Neural cell (in vitro differentiated cells): Measurements from ENCODE around the gene TBC1D5. TPM values are rescaled to one million over a fixed set of nuclear protein-coding genes. Genes with fewer than 3 reads are reported as not detected.

Experiments used
- H2AFZ ChIP-seq: fragments of 200-600, 300-800 bp; sonication (generic), shearing (Covaris generic); 2 replicates; pipeline ENCODE4 v1.6.0; 2014; ENCODE audit warnings: low read depth, mild to moderate bottlenecking, antibody characterized with exemption, low read length, moderate library complexity
- H3F3A ChIP-seq: fragments of 200-600 bp; shearing (Covaris generic); 2 replicates; pipeline ENCODE4 v1.6.1; 2016; ENCODE audit warnings: mild to moderate bottlenecking, moderate library complexity, mixed read lengths, antibody characterized with exemption, low read length; ENCODE audit not compliant: insufficient read depth, poor library complexity, severe bottlenecking
- H3K27ac ChIP-seq: fragments of 200-600, 300-800 bp; sonication (generic), shearing (Covaris generic); 2 replicates; pipeline ENCODE4 v1.5.1; 2014; ENCODE audit warnings: mild to moderate bottlenecking, low read length, moderate library complexity
- H3K27me3 ChIP-seq: fragments of 300-800, 200-600 bp; sonication (generic), shearing (Covaris generic); 2 replicates; pipeline ENCODE4 v1.6.0; 2014; ENCODE audit warnings: mild to moderate bottlenecking, low read depth, low read length, moderate library complexity; ENCODE audit not compliant: insufficient read depth
- H3K36me3 ChIP-seq: fragments of 300-800, 200-600 bp; sonication (generic), shearing (Covaris generic); 2 replicates; pipeline ENCODE4 v1.5.1; 2014; ENCODE audit warnings: mild to moderate bottlenecking, antibody characterized with exemption, low read length, moderate library complexity; ENCODE audit not compliant: insufficient read depth
- H3K4me2 ChIP-seq: fragments of 300-800, 200-600 bp; sonication (generic), shearing (Covaris generic); 2 replicates; pipeline ENCODE4 v1.6.0; 2014; ENCODE audit warnings: mild to moderate bottlenecking, low read length
- H3K4me3 ChIP-seq: fragments of 300-800, 200-600 bp; sonication (generic), shearing (Covaris generic); 2 replicates; pipeline ENCODE4 v1.5.1; 2014; ENCODE audit warnings: mild to moderate bottlenecking, low read length, moderate library complexity
- H3K79me2 ChIP-seq: fragments of 200-600 bp; shearing (Covaris generic); replicated peaks from 2 replicates; pipeline ENCODE4 v1.6.0; 2014; ENCODE audit warnings: mild to moderate bottlenecking, low read length, moderate library complexity; ENCODE audit not compliant: insufficient read depth
- H3K9ac ChIP-seq: fragments of 300-800, 200-600 bp; sonication (generic), shearing (Covaris generic); 2 replicates; pipeline ENCODE4 v1.6.1; 2016; ENCODE audit warnings: mild to moderate bottlenecking, low read length, mixed read lengths
- H3K9me2 ChIP-seq: fragments of 200-600 bp; shearing (Covaris generic); 2 replicates; pipeline ENCODE4 v1.6.1; 2016; ENCODE audit warnings: mild to moderate bottlenecking, low read length, mixed read lengths; ENCODE audit not compliant: insufficient read depth
- H3K9me3 ChIP-seq: fragments of 200-600, 300-800 bp; sonication (generic), shearing (Covaris generic); 2 replicates; pipeline ENCODE4 v1.6.1; 2016; ENCODE audit warnings: mild to moderate bottlenecking, mixed run types, low read length, moderate library complexity, mixed read lengths
- H4K20me1 ChIP-seq: fragments of 200-600 bp; shearing (Covaris generic); 2 replicates; pipeline ENCODE4 v1.6.1; 2016; ENCODE audit warnings: mild to moderate bottlenecking, mixed run types; ENCODE audit not compliant: insufficient read depth
- EP300 ChIP-seq: fragments of 450-650 bp; conservative IDR thresholded peaks from 2 replicates; pipeline ENCODE4 v1.6.1; 2014; ENCODE audit warnings: antibody characterized with exemption, mild to moderate bottlenecking, moderate library complexity; ENCODE audit not compliant: poor library complexity, severe bottlenecking
- EZH2 ChIP-seq: fragments of 200-600, 300-800 bp; shearing (Covaris generic), sonication (generic); IDR thresholded peaks from 2 replicates; pipeline ENCODE4 v1.6.1; 2014; ENCODE audit warnings: antibody characterized with exemption, low read length, borderline replicate concordance, mild to moderate bottlenecking; ENCODE audit not compliant: insufficient read depth, poor library complexity, severe bottlenecking
- MXI1 ChIP-seq: fragments of 450-650 bp; conservative IDR thresholded peaks from 2 replicates; pipeline ENCODE4 v1.6.1; 2014; ENCODE audit warnings: antibody characterized with exemption, mild to moderate bottlenecking; ENCODE audit not compliant: poor library complexity, severe bottlenecking
- POLR2AphosphoS5 ChIP-seq: IDR thresholded peaks from 2 replicates; pipeline ENCODE4 v1.6.1; 2012
- RAD21 ChIP-seq: fragments of 450-650 bp; conservative IDR thresholded peaks from 2 replicates; pipeline ENCODE4 v1.6.1; 2014; ENCODE audit warnings: antibody characterized with exemption, mild to moderate bottlenecking, moderate library complexity
- SMC3 ChIP-seq: fragments of 450-650 bp; conservative IDR thresholded peaks from 2 replicates; pipeline ENCODE4 v1.6.1; 2014; ENCODE audit warnings: antibody characterized with exemption, mild to moderate bottlenecking, moderate library complexity; ENCODE audit not compliant: poor library complexity
- TAF1 ChIP-seq: IDR thresholded peaks from 2 replicates; pipeline ENCODE4 v1.6.1; 2012; ENCODE audit warnings: low read depth
- polyA plus RNA-seq: library from polyadenylated mRNA; depleted of rRNA; stranded (reverse); fragments of >200 nt; gene quantifications from 2 replicates; pipeline ENCODE4 v1.2.3, GENCODE V29; 2014
- TF ChIP-seq, protein P1 (sequence below): fragments of 450-650 bp; IDR thresholded peaks from 2 replicates; pipeline ENCODE4 v1.5.1; 2014; ENCODE audit warnings: antibody characterized with exemption, mild to moderate bottlenecking, moderate library complexity; ENCODE audit not compliant: poor library complexity, severe bottlenecking
- TF ChIP-seq, protein P2 (sequence below): IDR thresholded peaks from 2 replicates; pipeline ENCODE4 v1.6.1; 2012; ENCODE audit warnings: borderline replicate concordance

The TBC1D5 gene
- polyA plus RNA-seq, 1 donor from 2014 or later = 28.3 TPM

DNA sequence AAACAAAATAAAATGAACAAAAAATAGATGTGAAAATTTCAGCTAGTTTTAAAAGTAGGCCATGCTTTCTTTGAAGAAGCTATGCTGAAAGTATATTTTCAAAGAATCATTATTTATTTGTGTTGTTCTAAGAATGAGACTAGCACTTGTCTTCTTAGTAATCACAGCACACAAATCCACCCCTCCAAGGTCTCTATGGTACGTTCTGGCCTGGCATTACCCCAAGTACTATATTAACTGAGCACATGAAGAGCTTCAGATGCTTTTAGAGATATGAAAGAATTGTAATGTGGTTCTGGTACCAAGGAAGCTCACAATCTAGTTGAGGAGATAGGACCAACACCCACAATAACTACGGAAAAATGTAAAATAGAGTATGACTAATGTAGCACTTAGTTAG lies 441.2 kb downstream of the TBC1D5 start:
- Histone ChIP-seq H3K79me2 (no peaks in the 10 kb centered on the region), H3K36me3 (no peaks in the 10 kb centered on the region), H3K4me2 (no peak overlapping the region), H3K9me2 (no peaks in the 10 kb centered on the region), H3K27me3 (no peaks in the 10 kb centered on the region), H3K27ac (no peak overlapping the region), H3F3A (no peaks in the 10 kb centered on the region), H3K4me3 (no peak overlapping the region), H4K20me1 (no peaks in the 10 kb centered on the region), H2AFZ (no peak overlapping the region), H3K9ac (no peak overlapping the region), H3K9me3 (no peaks in the 10 kb centered on the region)
- no peak for TF ChIP-seq TAF1
- TF ChIP-seq, protein P1, sequence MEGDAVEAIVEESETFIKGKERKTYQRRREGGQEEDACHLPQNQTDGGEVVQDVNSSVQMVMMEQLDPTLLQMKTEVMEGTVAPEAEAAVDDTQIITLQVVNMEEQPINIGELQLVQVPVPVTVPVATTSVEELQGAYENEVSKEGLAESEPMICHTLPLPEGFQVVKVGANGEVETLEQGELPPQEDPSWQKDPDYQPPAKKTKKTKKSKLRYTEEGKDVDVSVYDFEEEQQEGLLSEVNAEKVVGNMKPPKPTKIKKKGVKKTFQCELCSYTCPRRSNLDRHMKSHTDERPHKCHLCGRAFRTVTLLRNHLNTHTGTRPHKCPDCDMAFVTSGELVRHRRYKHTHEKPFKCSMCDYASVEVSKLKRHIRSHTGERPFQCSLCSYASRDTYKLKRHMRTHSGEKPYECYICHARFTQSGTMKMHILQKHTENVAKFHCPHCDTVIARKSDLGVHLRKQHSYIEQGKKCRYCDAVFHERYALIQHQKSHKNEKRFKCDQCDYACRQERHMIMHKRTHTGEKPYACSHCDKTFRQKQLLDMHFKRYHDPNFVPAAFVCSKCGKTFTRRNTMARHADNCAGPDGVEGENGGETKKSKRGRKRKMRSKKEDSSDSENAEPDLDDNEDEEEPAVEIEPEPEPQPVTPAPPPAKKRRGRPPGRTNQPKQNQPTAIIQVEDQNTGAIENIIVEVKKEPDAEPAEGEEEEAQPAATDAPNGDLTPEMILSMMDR = no peak
- no peak for TF ChIP-seq EP300
- TF ChIP-seq, protein P2, sequence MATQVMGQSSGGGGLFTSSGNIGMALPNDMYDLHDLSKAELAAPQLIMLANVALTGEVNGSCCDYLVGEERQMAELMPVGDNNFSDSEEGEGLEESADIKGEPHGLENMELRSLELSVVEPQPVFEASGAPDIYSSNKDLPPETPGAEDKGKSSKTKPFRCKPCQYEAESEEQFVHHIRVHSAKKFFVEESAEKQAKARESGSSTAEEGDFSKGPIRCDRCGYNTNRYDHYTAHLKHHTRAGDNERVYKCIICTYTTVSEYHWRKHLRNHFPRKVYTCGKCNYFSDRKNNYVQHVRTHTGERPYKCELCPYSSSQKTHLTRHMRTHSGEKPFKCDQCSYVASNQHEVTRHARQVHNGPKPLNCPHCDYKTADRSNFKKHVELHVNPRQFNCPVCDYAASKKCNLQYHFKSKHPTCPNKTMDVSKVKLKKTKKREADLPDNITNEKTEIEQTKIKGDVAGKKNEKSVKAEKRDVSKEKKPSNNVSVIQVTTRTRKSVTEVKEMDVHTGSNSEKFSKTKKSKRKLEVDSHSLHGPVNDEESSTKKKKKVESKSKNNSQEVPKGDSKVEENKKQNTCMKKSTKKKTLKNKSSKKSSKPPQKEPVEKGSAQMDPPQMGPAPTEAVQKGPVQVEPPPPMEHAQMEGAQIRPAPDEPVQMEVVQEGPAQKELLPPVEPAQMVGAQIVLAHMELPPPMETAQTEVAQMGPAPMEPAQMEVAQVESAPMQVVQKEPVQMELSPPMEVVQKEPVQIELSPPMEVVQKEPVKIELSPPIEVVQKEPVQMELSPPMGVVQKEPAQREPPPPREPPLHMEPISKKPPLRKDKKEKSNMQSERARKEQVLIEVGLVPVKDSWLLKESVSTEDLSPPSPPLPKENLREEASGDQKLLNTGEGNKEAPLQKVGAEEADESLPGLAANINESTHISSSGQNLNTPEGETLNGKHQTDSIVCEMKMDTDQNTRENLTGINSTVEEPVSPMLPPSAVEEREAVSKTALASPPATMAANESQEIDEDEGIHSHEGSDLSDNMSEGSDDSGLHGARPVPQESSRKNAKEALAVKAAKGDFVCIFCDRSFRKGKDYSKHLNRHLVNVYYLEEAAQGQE = no peak
- no peak for TF ChIP-seq SMC3
- no peak for TF ChIP-seq POLR2AphosphoS5
- TF ChIP-seq MXI1 = no peak
- no peak for TF ChIP-seq EZH2
- TF ChIP-seq RAD21 = no peak

DNA sequence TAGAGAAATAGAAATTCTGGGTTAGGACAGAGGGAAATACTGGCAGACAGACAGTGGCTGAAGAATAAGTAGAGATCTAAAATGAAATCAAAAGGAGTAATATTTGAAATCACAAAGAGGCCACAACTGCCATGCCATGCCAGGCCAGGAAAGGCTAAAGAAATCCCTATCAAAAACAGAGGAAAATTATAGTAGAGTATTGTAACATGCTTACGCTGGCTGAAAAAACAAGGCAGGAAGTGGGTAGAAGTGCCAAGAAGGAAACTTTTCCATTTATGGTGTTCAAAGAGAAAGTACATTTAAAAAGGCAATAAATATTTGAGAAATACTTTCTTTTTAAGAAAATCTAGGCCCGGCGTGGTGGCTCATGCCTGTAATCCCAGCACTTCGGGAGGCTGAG lies 442.0 kb downstream of the TBC1D5 start:
- no peaks in the 10 kb centered on the region for H3K27me3 ChIP-seq
- H3K27ac ChIP-seq = no peak overlapping the region

More for the DNA sequence above, 442.0 kb downstream of the TBC1D5 start:
- TF ChIP-seq SMC3 (no peak), TAF1 (no peak), EZH2 (no peak), RAD21 (no peak), MXI1 (no peak), EP300 (no peak), POLR2AphosphoS5 (no peak)
- TF ChIP-seq, protein P1 = no peak
- TF ChIP-seq, protein P2 = no peak
- Histone ChIP-seq H3K4me2 (no peak overlapping the region), H3K36me3 (no peaks in the 10 kb centered on the region), H4K20me1 (no peaks in the 10 kb centered on the region), H3K9me2 (no peaks in the 10 kb centered on the region), H3K4me3 (no peak overlapping the region), H2AFZ (no peak overlapping the region), H3F3A (no peaks in the 10 kb centered on the region), H3K9me3 (no peaks in the 10 kb centered on the region), H3K9ac (no peak overlapping the region), H3K79me2 (no peaks in the 10 kb centered on the region)
